Heart left ventricle (tissue), 16 donors: Measurements from ENCODE around the gene MINDY4. TPM values are rescaled to one million over a fixed set of nuclear protein-coding genes. Genes with fewer than 3 reads are reported as not detected.

Source experiments
- ATAC-seq, 4 donors: fragments of 200-7000 bp; cut with Tn5 transposase; one replicate each; pipeline ENCODE4 v1.9.1; 2020 to 2022; ENCODE audit warnings: moderate library complexity in 4 of 4, mild to moderate bottlenecking in 3 of 4, moderate number of reproducible peaks in 1 of 4
- DNase-seq, 5 donors: peaks; one replicate each; pipeline ENCODE4 v3.0.0-alpha.2; 2020
- H3K27ac ChIP-seq, 12 donors: fragments of 200-600 bp; sonication (generic) in 4 of 12; one replicate each; pipeline versions ENCODE4 v1.5.0 to v1.8.0; 2016 to 2022; ENCODE audit warnings: mild to moderate bottlenecking in 2 of 12
- H3K27me3 ChIP-seq, 9 donors: fragments of 200-600 bp; sonication (generic) in 2 of 9; one replicate each; pipeline versions ENCODE4 v1.5.1 to v1.8.0; 2016 to 2022; ENCODE audit warnings: mild to moderate bottlenecking in 3 of 9
- H3K36me3 ChIP-seq, 9 donors: fragments of 200-600 bp; sonication (generic) in 2 of 9; one replicate each; pipeline versions ENCODE4 v1.5.0 to v1.8.0; 2018 to 2022; ENCODE audit warnings: mild to moderate bottlenecking in 2 of 9
- H3K4me1 ChIP-seq, 12 donors: fragments of 200-600 bp; sonication (generic) in 4 of 12; one replicate each; pipeline versions ENCODE4 v1.5.0 to v1.8.0; 2016 to 2022; ENCODE audit warnings: mild to moderate bottlenecking in 3 of 12
- H3K4me3 ChIP-seq, 12 donors: fragments of 200-600 bp; sonication (generic) in 4 of 12; one replicate each; pipeline versions ENCODE4 v1.5.0 to v1.8.0; 2017 to 2022; ENCODE audit warnings: mild to moderate bottlenecking in 9 of 12, moderate library complexity in 4 of 12
- H3K9me3 ChIP-seq, 12 donors: fragments of 200-600 bp; sonication (generic) in 4 of 12; one replicate each; pipeline versions ENCODE4 v1.5.0 to v1.8.0; 2016 to 2022; ENCODE audit warnings: mild to moderate bottlenecking in 1 of 12
- POLR2A ChIP-seq, 2 donors: fragments of 450-650 bp; IDR thresholded peaks; one replicate each; pipeline ENCODE4 v1.6.1; 2017; ENCODE audit warnings: antibody characterized with exemption in 2 of 2, mild to moderate bottlenecking in 2 of 2, moderate library complexity in 2 of 2
- WGBS, 4 donors: extraction: QIAGEN DNeasy Blood & Tissue Kit in 2 of 4; methylation state at CpG; one replicate each; pipeline versions ENCODE4 v1.1.5 to v1.1.7; 2013 to 2018; 5-methylcytosine and 5-hydroxymethylcytosine counted together
- intact Hi-C, 10 donors: fragments of 100-400 bp; cut with DNase I; formaldehyde crosslinking; loops; one replicate each; pipeline versions ENCODE4 v1.11.1 to v1.14.2; 2022
- polyA plus RNA-seq, 2 donors: library from polyadenylated mRNA; stranded (reverse); fragments of 200-250 nt; gene quantifications; one replicate each; pipeline ENCODE4 v1.2.3, GENCODE V29; 2013
- total RNA-seq, 9 donors: library from RNA; depleted of rRNA in 2 of 9; stranded (reverse); fragments of >200 nt in 2 of 9; fragmentation: NEBNext Ultra II Directional in 3 of 9; extraction: Animal tissue kit (Norgen Biotek cat#: 25700) in 3 of 9; gene quantifications; one replicate each; pipeline versions ENCODE4 v1.1.0 to v1.2.4, GENCODE V29; 2016 to 2023
- TF ChIP-seq, protein P1 (sequence below), 12 donors: fragments of 200-600 bp; sonication (generic) in 4 of 12; IDR thresholded peaks; one replicate each; pipeline versions ENCODE4 v1.5.0 to v1.8.0; 2018 to 2022; ENCODE audit warnings: antibody characterized with exemption in 12 of 12, mild to moderate bottlenecking in 5 of 12
- donor health status: ischemic (EF 13 %, LVEDD 7.1; RV severe dilation, severe dysfunction).
- donor health status: healthy with polysubstance abuse.
- donor health status: DM: no; HTN: yes; CAD: no.
- donor health status: DM: no; HTN: no; CAD: no.
- donor health status: ischemic (EF 25% LVEDD 6.9; RV normal size, moderate dysfunction).
- donor health status: ischemic (EF 25% LVEDD 5.7; RV mildly dilated, moderate dysfunction).
- donor health status: healthy.
- donor health status: DM: yes; HTN: yes; CAD: no.
- donor health status: ischemic (EF 35%, LVEDD 5.7; RV mildly dilated, moderate dysfunction).
- donor health status: nonischemic (EF 11% LVEDD 7.7; RV severe dilation, severe dysfunction).
- donor health status: DM: yes; HTN: yes; CAD: no.
- donor health status: PGD.
- donor health status: ischemic (EF 29% LVEDD 5.4; RV normal size, mild dysfunction).
- donor health status: nonischemic (EF 23%, LVEDD 6.1; RV moderate dilation, normal function).

Gene MINDY4
- total and polyA plus RNA-seq, 11 donors = 1.3 to 6.0 (median 2.9) TPM

DNA sequence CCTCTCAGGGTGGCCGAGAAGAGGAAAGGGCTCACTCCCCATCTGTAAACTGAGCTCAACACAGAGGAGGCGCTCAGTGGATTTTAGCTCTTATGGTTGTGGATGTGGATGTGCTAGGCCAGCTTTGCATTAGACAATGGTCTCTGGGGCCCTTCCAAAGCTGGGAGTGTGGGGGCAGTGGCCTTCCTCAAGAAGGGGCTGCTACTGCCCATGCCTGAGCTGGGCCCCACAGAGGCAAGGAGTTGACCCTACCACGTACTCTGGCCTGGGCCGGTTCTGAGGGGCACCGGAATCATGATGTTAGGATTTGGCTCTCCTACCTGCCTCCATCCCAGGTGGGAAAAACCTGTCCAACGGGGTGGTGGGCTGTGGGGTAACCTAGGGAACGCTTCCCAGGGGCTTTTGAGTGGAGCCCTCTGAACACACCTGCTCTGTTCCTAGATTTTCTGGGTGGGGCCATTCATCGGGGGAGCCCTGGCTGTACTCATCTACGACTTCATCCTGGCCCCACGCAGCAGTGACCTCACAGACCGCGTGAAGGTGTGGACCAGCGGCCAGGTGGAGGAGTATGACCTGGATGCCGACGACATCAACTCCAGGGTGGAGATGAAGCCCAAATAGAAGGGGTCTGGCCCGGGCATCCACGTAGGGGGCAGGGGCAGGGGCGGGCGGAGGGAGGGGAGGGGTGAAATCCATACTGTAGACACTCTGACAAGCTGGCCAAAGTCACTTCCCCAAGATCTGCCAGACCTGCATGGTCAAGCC is 152.0 kb downstream of the MINDY4 start:
- TF ChIP-seq POLR2A (IDR thresholded peaks at IDR 0.05) = no peak
- TF ChIP-seq, protein P1, sequence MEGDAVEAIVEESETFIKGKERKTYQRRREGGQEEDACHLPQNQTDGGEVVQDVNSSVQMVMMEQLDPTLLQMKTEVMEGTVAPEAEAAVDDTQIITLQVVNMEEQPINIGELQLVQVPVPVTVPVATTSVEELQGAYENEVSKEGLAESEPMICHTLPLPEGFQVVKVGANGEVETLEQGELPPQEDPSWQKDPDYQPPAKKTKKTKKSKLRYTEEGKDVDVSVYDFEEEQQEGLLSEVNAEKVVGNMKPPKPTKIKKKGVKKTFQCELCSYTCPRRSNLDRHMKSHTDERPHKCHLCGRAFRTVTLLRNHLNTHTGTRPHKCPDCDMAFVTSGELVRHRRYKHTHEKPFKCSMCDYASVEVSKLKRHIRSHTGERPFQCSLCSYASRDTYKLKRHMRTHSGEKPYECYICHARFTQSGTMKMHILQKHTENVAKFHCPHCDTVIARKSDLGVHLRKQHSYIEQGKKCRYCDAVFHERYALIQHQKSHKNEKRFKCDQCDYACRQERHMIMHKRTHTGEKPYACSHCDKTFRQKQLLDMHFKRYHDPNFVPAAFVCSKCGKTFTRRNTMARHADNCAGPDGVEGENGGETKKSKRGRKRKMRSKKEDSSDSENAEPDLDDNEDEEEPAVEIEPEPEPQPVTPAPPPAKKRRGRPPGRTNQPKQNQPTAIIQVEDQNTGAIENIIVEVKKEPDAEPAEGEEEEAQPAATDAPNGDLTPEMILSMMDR (IDR thresholded peaks at IDR 0.05) = no peak

DNA sequence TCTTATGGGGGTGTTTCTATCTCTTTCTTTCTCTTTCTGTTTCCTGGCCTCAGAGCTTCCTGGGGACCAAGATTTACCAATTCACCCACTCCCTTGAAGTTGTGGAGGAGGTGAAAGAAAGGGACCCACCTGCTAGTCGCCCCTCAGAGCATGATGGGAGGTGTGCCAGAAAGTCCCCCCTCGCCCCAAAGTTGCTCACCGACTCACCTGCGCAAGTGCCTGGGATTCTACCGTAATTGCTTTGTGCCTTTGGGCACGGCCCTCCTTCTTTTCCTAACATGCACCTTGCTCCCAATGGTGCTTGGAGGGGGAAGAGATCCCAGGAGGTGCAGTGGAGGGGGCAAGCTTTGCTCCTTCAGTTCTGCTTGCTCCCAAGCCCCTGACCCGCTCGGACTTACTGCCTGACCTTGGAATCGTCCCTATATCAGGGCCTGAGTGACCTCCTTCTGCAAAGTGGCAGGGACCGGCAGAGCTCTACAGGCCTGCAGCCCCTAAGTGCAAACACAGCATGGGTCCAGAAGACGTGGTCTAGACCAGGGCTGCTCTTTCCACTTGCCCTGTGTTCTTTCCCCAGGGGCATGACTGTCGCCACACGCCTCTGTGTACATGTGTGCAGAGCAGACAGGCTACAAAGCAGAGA is 152.7 kb downstream of the MINDY4 start:
- intact Hi-C loops = no loop called here
- Histone ChIP-seq H3K4me1 (peaks cover 13 to 63% (median 37%) of the 10 kb centered on the region in 12 donors), H3K36me3 (peaks cover 0 to 45% (median 35%) of the 10 kb centered on the region in 9 donors), H3K27ac (no peak overlapping the region), H3K27me3 (no peaks in the 10 kb centered on the region), H3K9me3 (peaks cover 0 to 13% (median 0%) of the 10 kb centered on the region in 12 donors), H3K4me3 (no peak overlapping the region)
- TF ChIP-seq, protein P1 (IDR thresholded peaks at IDR 0.05) = no peak
- no peak for TF ChIP-seq POLR2A (IDR thresholded peaks at IDR 0.05)
- ATAC-seq = no peak
- peak in 3 of 5 donors; percentile 4 to 26 (median 16) for DNase-seq
- 76 to 82% (median 79%) methylated on average over 12 to 13 of the region's 13 CpGs for WGBS, 4 donors

More for the DNA sequence above, 152.0 kb downstream of the MINDY4 start:
- WGBS, 4 donors = 90 to 94% (median 93%) methylated on average over 15 to 19 of the region's 19 CpGs
- Histone ChIP-seq H3K27ac (peak overlapping the region in 9 of 12 donors; percentile 9 to 94 (median 81)), H3K4me1 (peaks cover 16 to 70% (median 44%) of the 10 kb centered on the region in 12 donors), H3K36me3 (peaks cover 0 to 45% (median 35%) of the 10 kb centered on the region in 9 donors), H3K9me3 (peaks cover 0 to 13% (median 0%) of the 10 kb centered on the region in 12 donors), H3K27me3 (no peaks in the 10 kb centered on the region), H3K4me3 (no peak overlapping the region)
- ATAC-seq (no peak), DNase-seq (peak in 4 of 5 donors; percentile 5 to 46 (median 20))
- intact Hi-C loops = no loop called here

DNA sequence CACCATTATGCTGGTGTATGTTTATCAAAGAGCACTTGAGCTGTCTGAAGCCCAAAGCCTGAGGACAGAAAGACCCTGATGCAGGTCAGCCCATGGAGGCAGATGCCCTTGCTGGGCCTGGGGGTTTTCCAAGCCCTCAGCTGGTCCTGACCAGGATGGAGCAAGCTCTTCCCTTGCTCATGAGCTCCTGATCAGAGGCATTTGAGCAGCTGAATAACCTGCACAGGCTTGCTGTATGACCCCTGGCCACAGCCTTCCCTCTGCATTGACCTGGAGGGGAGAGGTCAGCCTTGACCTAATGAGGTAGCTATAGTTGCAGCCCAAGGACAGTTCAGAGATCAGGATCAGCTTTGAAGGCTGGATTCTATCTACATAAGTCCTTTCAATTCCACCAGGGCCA is 153.4 kb downstream of the MINDY4 start:
- Histone ChIP-seq H3K27ac (no peak overlapping the region), H3K4me1 (peaks cover 12 to 56% (median 32%) of the 10 kb centered on the region in 12 donors), H3K27me3 (no peaks in the 10 kb centered on the region), H3K9me3 (peaks cover 0 to 13% (median 0%) of the 10 kb centered on the region in 12 donors), H3K4me3 (no peak overlapping the region), H3K36me3 (peaks cover 0 to 45% (median 35%) of the 10 kb centered on the region in 9 donors)
- DNase-seq = peak in 1 of 5 donors; percentile 14
- ATAC-seq = no peak
- intact Hi-C loops = no loop called here
- TF ChIP-seq POLR2A (IDR thresholded peaks at IDR 0.05) = no peak
- TF ChIP-seq, protein P1 (IDR thresholded peaks at IDR 0.05) = no peak

DNA sequence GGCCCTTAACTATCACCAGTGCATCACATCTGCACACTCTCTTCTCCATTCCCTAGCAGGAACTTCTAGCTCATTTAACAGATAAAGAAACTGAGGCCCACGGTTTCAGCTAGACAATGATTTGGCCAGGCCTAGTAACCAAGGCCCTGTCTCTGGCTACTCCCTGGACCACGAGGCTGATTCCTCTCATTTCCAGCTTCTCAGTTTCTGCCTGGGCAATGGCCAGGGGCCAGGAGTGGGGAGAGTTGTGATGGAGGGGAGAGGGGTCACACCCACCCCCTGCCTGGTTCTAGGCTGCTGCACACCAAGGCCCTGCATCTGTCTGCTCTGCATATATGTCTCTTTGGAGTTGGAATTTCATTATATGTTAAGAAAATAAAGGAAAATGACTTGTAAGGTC is 153.9 kb downstream of the MINDY4 start:
- Histone ChIP-seq H3K36me3 (peaks cover 0 to 45% (median 35%) of the 10 kb centered on the region in 9 donors), H3K4me3 (no peak overlapping the region), H3K27ac (no peak overlapping the region), H3K4me1 (peaks cover 9 to 56% (median 27%) of the 10 kb centered on the region in 12 donors), H3K27me3 (no peaks in the 10 kb centered on the region), H3K9me3 (peaks cover 0 to 13% (median 0%) of the 10 kb centered on the region in 12 donors)
- 51 to 76% (median 64%) methylated on average over 2 of the region's 2 CpGs for WGBS, 4 donors
- TF ChIP-seq, protein P1 (IDR thresholded peaks at IDR 0.05) = no peak
- no peak for TF ChIP-seq POLR2A (IDR thresholded peaks at IDR 0.05)
- DNase-seq (no peak), ATAC-seq (no peak)
- intact Hi-C loops = no loop called here
